ENCODE measurements around the gene MAPKAP1.

GRCh38 chr9:125745018-125745417 lies 38.0 kb upstream of the MAPKAP1 start:
- TF ChIP-seq, protein P1, sequence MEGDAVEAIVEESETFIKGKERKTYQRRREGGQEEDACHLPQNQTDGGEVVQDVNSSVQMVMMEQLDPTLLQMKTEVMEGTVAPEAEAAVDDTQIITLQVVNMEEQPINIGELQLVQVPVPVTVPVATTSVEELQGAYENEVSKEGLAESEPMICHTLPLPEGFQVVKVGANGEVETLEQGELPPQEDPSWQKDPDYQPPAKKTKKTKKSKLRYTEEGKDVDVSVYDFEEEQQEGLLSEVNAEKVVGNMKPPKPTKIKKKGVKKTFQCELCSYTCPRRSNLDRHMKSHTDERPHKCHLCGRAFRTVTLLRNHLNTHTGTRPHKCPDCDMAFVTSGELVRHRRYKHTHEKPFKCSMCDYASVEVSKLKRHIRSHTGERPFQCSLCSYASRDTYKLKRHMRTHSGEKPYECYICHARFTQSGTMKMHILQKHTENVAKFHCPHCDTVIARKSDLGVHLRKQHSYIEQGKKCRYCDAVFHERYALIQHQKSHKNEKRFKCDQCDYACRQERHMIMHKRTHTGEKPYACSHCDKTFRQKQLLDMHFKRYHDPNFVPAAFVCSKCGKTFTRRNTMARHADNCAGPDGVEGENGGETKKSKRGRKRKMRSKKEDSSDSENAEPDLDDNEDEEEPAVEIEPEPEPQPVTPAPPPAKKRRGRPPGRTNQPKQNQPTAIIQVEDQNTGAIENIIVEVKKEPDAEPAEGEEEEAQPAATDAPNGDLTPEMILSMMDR (IDR thresholded peaks at IDR 0.05; ENCODE audit: borderline replicate concordance, extremely low read depth, low read length, poor library complexity, severe bottlenecking), result no peak
- no peak for TF ChIP-seq EZH2 (IDR thresholded peaks at IDR 0.05; ENCODE audit: borderline replicate concordance, low read depth, low read length, severe bottlenecking)

Measured in DND-41 (cell line).